Measurements from ENCODE around the gene UNC80. TPM values are rescaled to one million over a fixed set of nuclear protein-coding genes. Genes with fewer than 3 reads are reported as not detected.

UNC80 gene
- polyA plus RNA-seq, 1 donor from 2014 or later, result 10.4 TPM

DNA sequence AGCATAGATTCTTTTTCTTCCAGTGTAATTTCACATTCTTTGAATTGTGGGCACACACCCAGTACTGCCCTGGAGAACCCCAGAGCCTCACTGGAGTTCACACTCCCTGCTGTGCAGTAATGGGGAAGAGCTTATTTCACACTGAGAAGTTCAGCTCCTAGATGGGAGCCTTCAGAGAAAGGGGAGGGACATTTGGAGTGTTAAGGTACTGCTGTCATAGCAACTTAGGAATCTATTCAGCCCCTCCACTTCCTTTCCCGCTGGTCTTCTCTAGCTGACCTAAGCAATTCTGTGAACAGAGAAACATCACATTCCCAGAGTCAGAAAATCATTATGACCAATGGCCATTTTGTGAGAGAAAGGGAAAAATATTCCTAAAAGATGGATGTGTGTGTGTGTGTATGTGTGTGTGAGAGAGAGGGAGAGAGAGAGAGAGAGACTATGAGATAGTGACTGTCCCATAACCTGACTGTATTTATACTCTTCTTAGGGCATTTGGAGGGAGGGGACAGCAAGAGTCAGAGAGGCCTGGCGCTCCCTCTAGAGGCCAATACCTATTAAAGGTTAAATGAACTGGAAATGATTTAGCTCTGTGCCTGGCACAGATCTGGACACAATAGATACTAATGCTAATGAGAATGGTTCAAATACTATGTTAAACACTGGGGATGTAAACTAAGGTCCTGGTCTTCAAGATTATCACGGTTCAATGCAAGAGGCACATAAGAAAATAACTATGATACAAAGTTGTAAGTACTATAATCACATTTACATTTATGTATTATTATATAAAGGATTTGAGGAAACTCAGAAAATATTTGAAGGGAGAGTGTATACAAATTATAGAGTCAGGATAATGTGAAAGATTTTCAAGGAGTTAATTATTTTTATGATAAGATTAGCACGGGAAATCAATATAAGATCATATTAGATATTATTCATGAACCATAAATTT lies 189.3 kb downstream of the UNC80 start:
- Histone ChIP-seq H3K36me3 (ENCODE audit: insufficient read depth, low read length) (no peaks in the 10 kb centered on the region), H3K9ac (ENCODE audit: low read length) (no peak overlapping the region), H3K79me2 (replicated peaks; ENCODE audit: insufficient read depth, low read length) (no peaks in the 10 kb centered on the region), H2AFZ (ENCODE audit: low read depth, low read length) (no peak overlapping the region), H3K27me3 (ENCODE audit: insufficient read depth, low read depth, low read length) (no peaks in the 10 kb centered on the region), H4K20me1 (ENCODE audit: insufficient read depth) (no peaks in the 10 kb centered on the region), H3K27ac (ENCODE audit: low read length) (peak overlapping the region; percentile 40), H3F3A (ENCODE audit: insufficient read depth, low read length, poor library complexity, severe bottlenecking) (no peaks in the 10 kb centered on the region), H3K4me2 (ENCODE audit: low read length) (peak overlapping the region; percentile 11), H3K9me3 (ENCODE audit: low read length) (no peaks in the 10 kb centered on the region), H3K4me3 (ENCODE audit: low read length) (no peak overlapping the region), H3K9me2 (ENCODE audit: insufficient read depth, low read length) (no peaks in the 10 kb centered on the region)
- TF ChIP-seq TAF1 (IDR thresholded peaks at IDR 0.05; ENCODE audit: low read depth), result no peak
- no peak for TF ChIP-seq MXI1 (conservative IDR thresholded peaks at IDR 0.05; ENCODE audit: poor library complexity, severe bottlenecking)
- TF ChIP-seq POLR2AphosphoS5 (IDR thresholded peaks at IDR 0.05), result peak; percentile 16
- TF ChIP-seq, protein P1, sequence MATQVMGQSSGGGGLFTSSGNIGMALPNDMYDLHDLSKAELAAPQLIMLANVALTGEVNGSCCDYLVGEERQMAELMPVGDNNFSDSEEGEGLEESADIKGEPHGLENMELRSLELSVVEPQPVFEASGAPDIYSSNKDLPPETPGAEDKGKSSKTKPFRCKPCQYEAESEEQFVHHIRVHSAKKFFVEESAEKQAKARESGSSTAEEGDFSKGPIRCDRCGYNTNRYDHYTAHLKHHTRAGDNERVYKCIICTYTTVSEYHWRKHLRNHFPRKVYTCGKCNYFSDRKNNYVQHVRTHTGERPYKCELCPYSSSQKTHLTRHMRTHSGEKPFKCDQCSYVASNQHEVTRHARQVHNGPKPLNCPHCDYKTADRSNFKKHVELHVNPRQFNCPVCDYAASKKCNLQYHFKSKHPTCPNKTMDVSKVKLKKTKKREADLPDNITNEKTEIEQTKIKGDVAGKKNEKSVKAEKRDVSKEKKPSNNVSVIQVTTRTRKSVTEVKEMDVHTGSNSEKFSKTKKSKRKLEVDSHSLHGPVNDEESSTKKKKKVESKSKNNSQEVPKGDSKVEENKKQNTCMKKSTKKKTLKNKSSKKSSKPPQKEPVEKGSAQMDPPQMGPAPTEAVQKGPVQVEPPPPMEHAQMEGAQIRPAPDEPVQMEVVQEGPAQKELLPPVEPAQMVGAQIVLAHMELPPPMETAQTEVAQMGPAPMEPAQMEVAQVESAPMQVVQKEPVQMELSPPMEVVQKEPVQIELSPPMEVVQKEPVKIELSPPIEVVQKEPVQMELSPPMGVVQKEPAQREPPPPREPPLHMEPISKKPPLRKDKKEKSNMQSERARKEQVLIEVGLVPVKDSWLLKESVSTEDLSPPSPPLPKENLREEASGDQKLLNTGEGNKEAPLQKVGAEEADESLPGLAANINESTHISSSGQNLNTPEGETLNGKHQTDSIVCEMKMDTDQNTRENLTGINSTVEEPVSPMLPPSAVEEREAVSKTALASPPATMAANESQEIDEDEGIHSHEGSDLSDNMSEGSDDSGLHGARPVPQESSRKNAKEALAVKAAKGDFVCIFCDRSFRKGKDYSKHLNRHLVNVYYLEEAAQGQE (IDR thresholded peaks at IDR 0.05; ENCODE audit: borderline replicate concordance), result peak; percentile 96
- TF ChIP-seq, protein P2, sequence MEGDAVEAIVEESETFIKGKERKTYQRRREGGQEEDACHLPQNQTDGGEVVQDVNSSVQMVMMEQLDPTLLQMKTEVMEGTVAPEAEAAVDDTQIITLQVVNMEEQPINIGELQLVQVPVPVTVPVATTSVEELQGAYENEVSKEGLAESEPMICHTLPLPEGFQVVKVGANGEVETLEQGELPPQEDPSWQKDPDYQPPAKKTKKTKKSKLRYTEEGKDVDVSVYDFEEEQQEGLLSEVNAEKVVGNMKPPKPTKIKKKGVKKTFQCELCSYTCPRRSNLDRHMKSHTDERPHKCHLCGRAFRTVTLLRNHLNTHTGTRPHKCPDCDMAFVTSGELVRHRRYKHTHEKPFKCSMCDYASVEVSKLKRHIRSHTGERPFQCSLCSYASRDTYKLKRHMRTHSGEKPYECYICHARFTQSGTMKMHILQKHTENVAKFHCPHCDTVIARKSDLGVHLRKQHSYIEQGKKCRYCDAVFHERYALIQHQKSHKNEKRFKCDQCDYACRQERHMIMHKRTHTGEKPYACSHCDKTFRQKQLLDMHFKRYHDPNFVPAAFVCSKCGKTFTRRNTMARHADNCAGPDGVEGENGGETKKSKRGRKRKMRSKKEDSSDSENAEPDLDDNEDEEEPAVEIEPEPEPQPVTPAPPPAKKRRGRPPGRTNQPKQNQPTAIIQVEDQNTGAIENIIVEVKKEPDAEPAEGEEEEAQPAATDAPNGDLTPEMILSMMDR (IDR thresholded peaks at IDR 0.05; ENCODE audit: poor library complexity, severe bottlenecking), result peak; percentile 79
- peak; percentile 60 for TF ChIP-seq SMC3 (conservative IDR thresholded peaks at IDR 0.05; ENCODE audit: poor library complexity)
- TF ChIP-seq RAD21 (conservative IDR thresholded peaks at IDR 0.05), result peak; percentile 70
- TF ChIP-seq EZH2 (IDR thresholded peaks at IDR 0.05; ENCODE audit: borderline replicate concordance, insufficient read depth, low read length, poor library complexity, severe bottlenecking), result no peak
- no peak for TF ChIP-seq EP300 (conservative IDR thresholded peaks at IDR 0.05; ENCODE audit: poor library complexity, severe bottlenecking)

DNA sequence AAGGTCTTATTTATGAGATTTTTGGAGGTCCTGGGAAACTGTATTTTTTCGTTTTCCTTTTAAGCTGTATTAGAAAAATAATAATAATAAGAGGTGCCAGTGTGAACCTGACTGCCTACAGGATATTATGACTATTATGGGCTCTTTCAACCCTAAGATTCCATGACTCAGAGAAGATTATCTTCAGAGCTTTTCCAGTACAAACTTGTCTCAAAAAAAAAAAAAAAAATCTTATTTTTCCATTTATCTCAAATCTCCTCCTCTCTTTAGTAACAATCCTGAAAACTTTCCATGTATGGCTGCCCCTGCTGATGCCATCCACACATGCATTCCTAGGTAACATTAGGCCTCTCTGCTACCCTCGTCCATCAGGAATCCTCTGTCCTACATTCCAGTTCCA lies 194.1 kb downstream of the UNC80 start:
- H2AFZ ChIP-seq (ENCODE audit: low read depth, low read length), result no peak overlapping the region
- no peaks in the 10 kb centered on the region for H4K20me1 ChIP-seq (ENCODE audit: insufficient read depth)
- no peak overlapping the region for H3K9ac ChIP-seq (ENCODE audit: low read length)
- no peaks in the 10 kb centered on the region for H3K27me3 ChIP-seq (ENCODE audit: insufficient read depth, low read depth, low read length)
- no peaks in the 10 kb centered on the region for H3K9me2 ChIP-seq (ENCODE audit: insufficient read depth, low read length)
- H3K36me3 ChIP-seq (ENCODE audit: insufficient read depth, low read length), result no peaks in the 10 kb centered on the region
- no peaks in the 10 kb centered on the region for H3K9me3 ChIP-seq (ENCODE audit: low read length)
- no peak overlapping the region for H3K4me3 ChIP-seq (ENCODE audit: low read length)
- no peak overlapping the region for H3K4me2 ChIP-seq (ENCODE audit: low read length)
- no peaks in the 10 kb centered on the region for H3F3A ChIP-seq (ENCODE audit: insufficient read depth, low read length, poor library complexity, severe bottlenecking)
- TF ChIP-seq TAF1 (IDR thresholded peaks at IDR 0.05; ENCODE audit: low read depth), result no peak
- no peak for TF ChIP-seq POLR2AphosphoS5 (IDR thresholded peaks at IDR 0.05)
- TF ChIP-seq MXI1 (conservative IDR thresholded peaks at IDR 0.05; ENCODE audit: poor library complexity, severe bottlenecking), result no peak
- no peak for TF ChIP-seq SMC3 (conservative IDR thresholded peaks at IDR 0.05; ENCODE audit: poor library complexity)
- TF ChIP-seq, protein P2 (IDR thresholded peaks at IDR 0.05; ENCODE audit: poor library complexity, severe bottlenecking), result no peak
- TF ChIP-seq EZH2 (IDR thresholded peaks at IDR 0.05; ENCODE audit: borderline replicate concordance, insufficient read depth, low read length, poor library complexity, severe bottlenecking), result no peak
- no peak for TF ChIP-seq RAD21 (conservative IDR thresholded peaks at IDR 0.05)
- TF ChIP-seq EP300 (conservative IDR thresholded peaks at IDR 0.05; ENCODE audit: poor library complexity, severe bottlenecking), result no peak
- TF ChIP-seq, protein P1 (IDR thresholded peaks at IDR 0.05; ENCODE audit: borderline replicate concordance), result no peak
- no peaks in the 10 kb centered on the region for H3K79me2 ChIP-seq (replicated peaks; ENCODE audit: insufficient read depth, low read length)
- no peak overlapping the region for H3K27ac ChIP-seq (ENCODE audit: low read length)
